RPMI7951 (cell line): ENCODE results near the gene HEG1. TPM values are rescaled to one million over a fixed set of nuclear protein-coding genes. Genes with fewer than 3 reads are reported as not detected.

ENCODE experiments used
- total RNA-seq: library from RNA; depleted of rRNA; stranded (reverse); fragments of >200 nt; shearing (Covaris generic); gene quantifications from 2 replicates; pipeline ENCODE4 v1.2.3, GENCODE V29; 2014; rRNA removed

The HEG1 gene
- total RNA-seq, 1 experiment from 2014 or later = 29.3 TPM

Other genes starting within 250 kb of the HEG1 start
- 287 and 363 TPM in 2 replicates for gene ITGB5, start 168.6 kb downstream of the HEG1 start, total RNA-seq
- not detected in 2 replicates for gene MUC13, start 121.2 kb downstream of the HEG1 start, total RNA-seq
- 22.5 and 26.6 TPM in 2 replicates for gene SLC12A8, start 156.8 kb upstream of the HEG1 start, total RNA-seq